ENCODE results near the gene KANSL3.
"Not testable (repeated sequence)": the region's sequence is repeated elsewhere in the genome, so short reads cannot be mapped to it uniquely, and the experiment has no call there.

The KANSL3 gene

DNA sequence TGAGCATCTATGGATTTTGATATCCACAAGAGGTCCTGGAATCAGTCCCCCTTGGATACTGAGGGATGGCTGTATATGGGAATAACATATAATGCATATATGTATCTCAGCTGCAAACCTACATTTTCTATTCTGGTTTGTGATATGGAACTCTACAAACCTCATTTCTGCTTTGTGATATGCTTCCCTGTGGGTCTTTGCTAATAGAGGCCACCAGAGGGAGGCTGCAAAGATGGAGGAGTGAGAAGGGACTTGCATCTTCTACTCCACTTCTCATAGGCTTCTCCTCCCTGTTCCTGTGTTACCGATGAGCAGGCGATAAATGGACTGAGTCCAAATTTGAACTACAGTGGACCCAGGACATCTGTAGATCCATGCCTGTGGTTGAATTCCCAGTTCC, 63.7 kb downstream of the KANSL3 start:
- peaks cover 0 to 4% (median 0%) of the 10 kb centered on the region in 5 donors for H3K36me3 ChIP-seq (ENCODE audit: control insufficient read depth in 5 of 5, insufficient read depth in 5 of 5, low read length in 5 of 5)
- no peak overlapping the region for H3K9ac ChIP-seq (ENCODE audit: low read length in 5 of 5)
- H3K4me1 ChIP-seq (ENCODE audit: control insufficient read depth in 5 of 5, insufficient read depth in 5 of 5, low read length in 5 of 5) = peaks cover 0 to 4% (median 0%) of the 10 kb centered on the region in 5 donors

DNA sequence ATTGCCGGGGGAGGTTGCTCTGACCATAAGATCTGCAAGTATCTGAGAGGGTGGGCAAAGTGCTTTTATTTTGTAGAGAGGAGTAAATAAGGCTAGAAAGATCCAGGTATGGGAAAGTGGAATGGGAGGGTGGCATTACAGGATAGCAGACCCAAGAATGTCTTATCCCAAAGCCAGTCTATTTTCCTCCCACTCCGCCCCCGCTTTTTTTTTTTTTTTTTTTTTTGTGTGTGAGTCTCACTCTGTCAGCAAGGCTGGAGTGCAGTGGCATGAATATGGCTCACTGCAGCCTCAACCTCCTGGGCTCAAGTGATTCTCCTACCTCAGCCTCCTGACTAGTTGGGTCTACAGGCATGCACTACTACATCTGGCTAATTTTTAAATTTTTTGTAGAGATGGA, 70.0 kb downstream of the KANSL3 start:
- H3K4me3 ChIP-seq (ENCODE audit: low read depth in 1 of 5, low read length in 5 of 5) = no peak overlapping the region
- no peaks in the 10 kb centered on the region for H3K27me3 ChIP-seq (ENCODE audit: control insufficient read depth in 5 of 5, insufficient read depth in 4 of 5, low read length in 5 of 5)
- H3K9ac ChIP-seq (ENCODE audit: low read length in 5 of 5) = no peak overlapping the region
- H3K36me3 ChIP-seq (ENCODE audit: control insufficient read depth in 5 of 5, insufficient read depth in 5 of 5, low read length in 5 of 5) = no peaks in the 10 kb centered on the region
- no peak overlapping the region for H3K27ac ChIP-seq (ENCODE audit: low read depth, low read length)
- H3K4me1 ChIP-seq (ENCODE audit: control insufficient read depth in 5 of 5, insufficient read depth in 5 of 5, low read length in 5 of 5) = no peaks in the 10 kb centered on the region
- H3K9me3 ChIP-seq (ENCODE audit: control insufficient read depth in 5 of 5, low read length in 5 of 5) = no peaks in the 10 kb centered on the region

More for the DNA sequence above, 63.7 kb downstream of the KANSL3 start:
- Histone ChIP-seq H3K4me3 (ENCODE audit: low read depth in 1 of 5, low read length in 5 of 5) (no peak overlapping the region), H3K9me3 (ENCODE audit: control insufficient read depth in 5 of 5, low read length in 5 of 5) (no peaks in the 10 kb centered on the region), H3K27me3 (ENCODE audit: control insufficient read depth in 5 of 5, insufficient read depth in 4 of 5, low read length in 5 of 5) (no peaks in the 10 kb centered on the region), H3K27ac (ENCODE audit: low read depth, low read length) (no peak overlapping the region)

DNA sequence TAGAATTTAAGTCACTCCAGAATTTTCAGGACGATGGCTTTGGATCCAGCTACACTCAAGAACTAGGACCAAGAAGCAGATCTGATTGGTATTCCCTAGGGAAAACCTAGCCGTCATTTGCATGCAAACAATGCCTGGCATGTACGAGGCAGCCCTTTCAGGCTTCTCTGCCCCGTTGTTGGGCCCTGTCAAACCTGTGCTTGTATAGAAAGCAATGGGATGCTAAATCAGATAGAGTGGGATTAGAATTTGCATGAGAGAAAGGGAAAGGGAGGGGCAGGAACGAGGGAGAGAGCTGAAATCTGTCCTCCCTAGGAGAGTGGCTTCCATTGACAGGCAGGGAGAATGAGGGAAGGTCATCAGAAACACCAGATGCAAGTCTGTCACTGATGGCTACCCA, 73.0 kb downstream of the KANSL3 start:
- H3K4me1 ChIP-seq (ENCODE audit: control insufficient read depth in 5 of 5, insufficient read depth in 5 of 5, low read length in 5 of 5) = no peaks in the 10 kb centered on the region
- no peak overlapping the region for H3K4me3 ChIP-seq (ENCODE audit: low read depth in 1 of 5, low read length in 5 of 5)
- H3K27ac ChIP-seq (ENCODE audit: low read depth, low read length) = no peak overlapping the region
- H3K36me3 ChIP-seq (ENCODE audit: control insufficient read depth in 5 of 5, insufficient read depth in 5 of 5, low read length in 5 of 5) = no peaks in the 10 kb centered on the region
- no peaks in the 10 kb centered on the region for H3K9me3 ChIP-seq (ENCODE audit: control insufficient read depth in 5 of 5, low read length in 5 of 5)
- H3K9ac ChIP-seq (ENCODE audit: low read length in 5 of 5) = no peak overlapping the region
- no peaks in the 10 kb centered on the region for H3K27me3 ChIP-seq (ENCODE audit: control insufficient read depth in 5 of 5, insufficient read depth in 4 of 5, low read length in 5 of 5)

DNA sequence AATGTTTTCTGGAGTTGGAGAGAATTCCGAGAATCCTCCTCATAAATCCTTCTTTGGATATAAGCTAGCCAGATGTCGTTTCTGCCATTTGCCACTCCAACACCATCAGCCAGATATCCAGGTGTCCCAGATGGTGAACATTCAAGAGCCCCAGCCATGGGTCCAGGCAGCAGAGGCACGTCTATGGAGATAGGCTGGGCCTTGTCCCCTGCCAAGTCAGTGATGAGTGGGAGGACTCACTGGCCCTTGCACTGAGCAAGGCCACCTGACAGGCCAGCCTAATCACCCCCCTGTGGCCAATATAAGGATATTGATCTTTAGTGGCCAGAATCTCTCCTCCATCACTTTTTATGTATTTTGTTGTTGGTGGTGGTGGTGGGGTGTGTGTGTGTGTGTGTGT, 73.5 kb downstream of the KANSL3 start:
- Histone ChIP-seq H3K36me3 (ENCODE audit: control insufficient read depth in 5 of 5, insufficient read depth in 5 of 5, low read length in 5 of 5) (no peaks in the 10 kb centered on the region), H3K4me1 (ENCODE audit: control insufficient read depth in 5 of 5, insufficient read depth in 5 of 5, low read length in 5 of 5) (no peaks in the 10 kb centered on the region), H3K9me3 (ENCODE audit: control insufficient read depth in 5 of 5, low read length in 5 of 5) (no peaks in the 10 kb centered on the region), H3K27ac (ENCODE audit: low read depth, low read length) (no peak overlapping the region), H3K9ac (ENCODE audit: low read length in 5 of 5) (no peak overlapping the region), H3K4me3 (ENCODE audit: low read depth in 1 of 5, low read length in 5 of 5) (no peak overlapping the region), H3K27me3 (ENCODE audit: control insufficient read depth in 5 of 5, insufficient read depth in 4 of 5, low read length in 5 of 5) (no peaks in the 10 kb centered on the region)

DNA sequence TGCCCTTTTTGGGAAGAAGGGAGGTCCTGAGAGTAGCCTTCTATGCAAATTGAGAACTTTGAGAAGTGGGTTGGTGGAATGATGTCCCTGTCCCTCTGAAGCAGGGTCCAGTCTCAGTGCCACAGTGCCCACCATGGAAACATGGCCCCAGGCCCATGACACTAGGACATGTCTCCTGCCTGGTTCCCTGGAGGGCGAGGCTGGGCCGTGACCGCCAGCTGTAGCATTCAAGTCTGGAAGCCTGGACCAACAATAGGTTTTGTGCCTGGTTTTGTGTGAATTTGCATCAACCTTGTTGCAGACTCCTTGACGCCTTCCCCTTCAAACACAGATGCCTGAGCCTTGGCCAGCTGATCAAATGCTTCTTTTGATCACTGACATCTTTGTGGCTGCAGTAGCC, 74.1 kb downstream of the KANSL3 start:
- no peaks in the 10 kb centered on the region for H3K36me3 ChIP-seq (ENCODE audit: control insufficient read depth in 5 of 5, insufficient read depth in 5 of 5, low read length in 5 of 5)
- no peak overlapping the region for H3K4me3 ChIP-seq (ENCODE audit: low read depth in 1 of 5, low read length in 5 of 5)
- no peaks in the 10 kb centered on the region for H3K4me1 ChIP-seq (ENCODE audit: control insufficient read depth in 5 of 5, insufficient read depth in 5 of 5, low read length in 5 of 5)
- no peak overlapping the region for H3K27ac ChIP-seq (ENCODE audit: low read depth, low read length)
- no peak overlapping the region for H3K9ac ChIP-seq (ENCODE audit: low read length in 5 of 5)
- H3K9me3 ChIP-seq (ENCODE audit: control insufficient read depth in 5 of 5, low read length in 5 of 5) = no peaks in the 10 kb centered on the region
- no peaks in the 10 kb centered on the region for H3K27me3 ChIP-seq (ENCODE audit: control insufficient read depth in 5 of 5, insufficient read depth in 4 of 5, low read length in 5 of 5)

DNA sequence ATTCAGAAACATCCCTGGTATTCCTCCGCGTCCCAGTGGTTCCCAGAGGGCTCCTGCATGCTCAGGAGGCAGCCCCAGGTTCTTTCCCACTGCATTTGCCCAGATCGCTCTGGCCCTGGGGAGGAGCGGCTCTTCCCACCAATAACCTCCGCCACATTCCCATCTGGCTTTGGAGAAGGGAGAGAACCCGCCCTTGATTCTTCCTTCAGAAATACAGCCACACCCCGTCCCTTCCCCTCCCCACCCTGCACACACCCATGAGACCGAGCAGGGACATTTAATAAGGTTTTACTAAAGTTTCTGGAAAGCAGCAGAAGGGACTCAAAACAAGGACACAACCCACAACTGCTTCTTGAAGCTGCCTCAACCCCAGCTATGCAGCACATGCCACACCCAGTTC, 79.6 kb downstream of the KANSL3 start:
- no peaks in the 10 kb centered on the region for H3K36me3 ChIP-seq (ENCODE audit: control insufficient read depth in 5 of 5, insufficient read depth in 5 of 5, low read length in 5 of 5)
- no peaks in the 10 kb centered on the region for H3K9me3 ChIP-seq (ENCODE audit: control insufficient read depth in 5 of 5, low read length in 5 of 5)
- no peak overlapping the region for H3K27ac ChIP-seq (ENCODE audit: low read depth, low read length)
- H3K4me1 ChIP-seq (ENCODE audit: control insufficient read depth in 5 of 5, insufficient read depth in 5 of 5, low read length in 5 of 5) = peaks cover 0 to 13% (median 9%) of the 10 kb centered on the region in 5 donors
- no peak overlapping the region for H3K9ac ChIP-seq (ENCODE audit: low read length in 5 of 5)
- H3K4me3 ChIP-seq (ENCODE audit: low read depth in 1 of 5, low read length in 5 of 5) = no peak overlapping the region
- H3K27me3 ChIP-seq (ENCODE audit: control insufficient read depth in 5 of 5, insufficient read depth in 4 of 5, low read length in 5 of 5) = no peaks in the 10 kb centered on the region

DNA sequence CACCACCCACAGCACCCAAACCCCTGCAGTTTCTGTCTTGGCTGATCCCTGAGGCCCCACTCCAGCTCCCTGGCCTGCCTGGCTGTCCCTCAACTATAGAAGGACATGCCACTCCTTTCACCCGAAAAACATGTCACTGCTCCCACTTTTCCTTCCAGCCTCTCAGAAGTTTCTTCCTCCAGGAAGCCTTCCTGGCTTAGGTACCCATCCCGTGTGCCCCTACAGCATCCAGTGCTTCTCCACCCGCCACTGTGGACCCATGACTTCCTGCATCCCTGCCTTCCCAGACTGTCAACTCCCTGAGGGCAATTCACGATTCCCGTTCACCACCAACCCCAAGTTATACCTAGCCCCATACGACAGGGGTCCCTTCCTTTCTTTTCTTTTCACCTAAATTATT, 80.1 kb downstream of the KANSL3 start:
- Histone ChIP-seq H3K4me1 (ENCODE audit: control insufficient read depth in 5 of 5, insufficient read depth in 5 of 5, low read length in 5 of 5) (peaks cover 0 to 13% (median 9%) of the 10 kb centered on the region in 5 donors), H3K9me3 (ENCODE audit: control insufficient read depth in 5 of 5, low read length in 5 of 5) (no peaks in the 10 kb centered on the region), H3K27ac (ENCODE audit: low read depth, low read length) (no peak overlapping the region), H3K9ac (ENCODE audit: low read length in 5 of 5) (no peak overlapping the region), H3K4me3 (ENCODE audit: low read depth in 1 of 5, low read length in 5 of 5) (no peak overlapping the region), H3K27me3 (ENCODE audit: control insufficient read depth in 5 of 5, insufficient read depth in 4 of 5, low read length in 5 of 5) (no peaks in the 10 kb centered on the region), H3K36me3 (ENCODE audit: control insufficient read depth in 5 of 5, insufficient read depth in 5 of 5, low read length in 5 of 5) (peaks cover 0 to 2% (median 0%) of the 10 kb centered on the region in 5 donors)

DNA sequence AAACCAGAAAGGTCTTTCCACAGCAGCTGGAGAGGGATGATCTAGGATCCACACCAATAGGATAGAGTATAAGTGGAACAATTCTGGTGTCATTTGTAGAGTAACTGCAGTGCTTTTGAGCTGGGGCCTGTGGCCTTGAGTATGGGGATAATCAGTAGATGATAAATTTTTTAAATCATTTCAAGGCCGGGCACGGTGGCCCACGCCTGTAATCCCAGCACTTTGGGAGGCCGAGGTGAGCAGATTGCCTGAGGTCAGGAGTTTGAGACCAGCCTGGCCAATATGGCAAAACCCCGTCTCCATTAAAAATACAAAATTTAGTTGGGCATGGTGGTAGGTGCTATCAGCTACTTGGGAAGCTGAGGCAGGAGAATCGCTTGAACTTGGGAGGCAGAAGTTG, 80.7 kb downstream of the KANSL3 start:
- not testable (repeated sequence) for H3K4me3 ChIP-seq (ENCODE audit: low read depth in 1 of 5, low read length in 5 of 5); H3K27ac ChIP-seq (ENCODE audit: low read depth, low read length); H3K36me3 ChIP-seq (ENCODE audit: control insufficient read depth in 5 of 5, insufficient read depth in 5 of 5, low read length in 5 of 5); H3K27me3 ChIP-seq (ENCODE audit: control insufficient read depth in 5 of 5, insufficient read depth in 4 of 5, low read length in 5 of 5); H3K9ac ChIP-seq (ENCODE audit: low read length in 5 of 5); H3K9me3 ChIP-seq (ENCODE audit: control insufficient read depth in 5 of 5, low read length in 5 of 5)
- peaks cover 0 to 13% (median 9%) of the 10 kb centered on the region in 5 donors for H3K4me1 ChIP-seq (ENCODE audit: control insufficient read depth in 5 of 5, insufficient read depth in 5 of 5, low read length in 5 of 5)

DNA sequence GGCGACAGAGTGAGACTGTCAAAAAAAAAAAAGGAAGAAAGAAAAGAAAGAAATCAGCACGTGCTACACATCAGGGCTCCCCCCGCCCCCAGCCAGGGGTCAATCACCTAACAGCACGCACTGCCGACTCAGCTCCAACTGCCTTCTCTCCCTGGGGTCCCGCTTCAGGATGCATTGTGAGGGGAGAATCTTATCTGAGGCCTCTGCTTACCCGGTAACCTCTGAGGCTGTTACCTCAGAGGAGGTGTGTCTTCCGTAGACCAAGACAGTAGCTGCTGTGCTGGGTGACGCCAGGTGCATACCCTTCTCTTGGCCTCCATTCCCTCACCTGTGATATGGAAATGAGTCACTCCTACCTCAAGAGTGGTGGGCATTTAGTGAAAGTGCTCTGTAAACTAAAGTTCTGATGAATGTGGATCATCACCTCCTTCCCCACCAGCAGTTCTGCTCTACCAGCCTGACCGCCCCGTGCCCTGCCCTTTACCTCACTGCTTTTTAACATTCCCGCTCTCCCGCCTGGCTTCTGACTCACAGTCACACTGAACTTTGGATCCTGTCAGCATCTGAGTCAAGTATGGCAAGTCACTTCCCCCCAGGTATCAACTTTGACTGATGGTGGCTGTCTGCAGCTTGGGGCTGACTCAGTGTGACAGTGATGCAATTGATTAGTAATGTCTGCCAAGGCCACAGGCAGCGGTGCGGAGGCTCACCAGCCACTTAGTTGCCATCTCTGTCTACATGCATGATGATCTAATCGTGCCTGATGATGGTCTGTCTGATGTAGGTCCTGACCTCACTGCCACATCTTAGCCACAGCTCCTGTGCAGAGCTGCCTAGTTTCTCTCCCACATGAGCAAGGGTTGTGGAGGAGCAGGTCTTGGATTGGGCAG, 81.4 kb downstream of the KANSL3 start:
- H3K27ac ChIP-seq (ENCODE audit: low read depth, low read length) = no peak overlapping the region
- peaks cover 0 to 16% (median 6%) of the 10 kb centered on the region in 5 donors for H3K36me3 ChIP-seq (ENCODE audit: control insufficient read depth in 5 of 5, insufficient read depth in 5 of 5, low read length in 5 of 5)
- H3K27me3 ChIP-seq (ENCODE audit: control insufficient read depth in 5 of 5, insufficient read depth in 4 of 5, low read length in 5 of 5) = no peaks in the 10 kb centered on the region
- no peak overlapping the region for H3K9ac ChIP-seq (ENCODE audit: low read length in 5 of 5)
- no peaks in the 10 kb centered on the region for H3K9me3 ChIP-seq (ENCODE audit: control insufficient read depth in 5 of 5, low read length in 5 of 5)
- H3K4me3 ChIP-seq (ENCODE audit: low read depth in 1 of 5, low read length in 5 of 5) = no peak overlapping the region
- H3K4me1 ChIP-seq (ENCODE audit: control insufficient read depth in 5 of 5, insufficient read depth in 5 of 5, low read length in 5 of 5) = peaks cover 0 to 13% (median 9%) of the 10 kb centered on the region in 5 donors

DNA sequence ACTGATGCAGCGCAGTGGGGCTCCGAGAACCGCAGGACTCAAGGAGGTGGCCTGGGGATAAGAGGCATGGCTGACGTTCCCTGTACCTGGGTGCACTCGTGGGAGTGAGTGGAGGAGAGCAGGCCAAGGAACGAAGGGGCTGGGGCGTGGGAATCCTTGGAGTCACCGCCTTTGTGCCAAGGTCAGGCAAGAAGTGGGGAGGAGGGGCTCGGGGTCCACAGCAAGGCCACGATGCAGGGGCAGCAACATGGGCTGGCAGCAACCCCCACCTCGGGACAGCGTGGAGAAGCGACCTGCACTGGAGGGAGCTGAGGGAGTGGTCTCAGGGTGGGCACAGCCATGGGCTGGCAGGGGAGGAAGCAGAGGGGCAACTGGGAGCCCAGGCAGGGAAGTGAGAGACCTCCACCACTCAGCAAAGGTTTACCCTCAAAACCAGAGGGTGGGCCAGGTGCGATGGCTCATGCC, 82.9 kb downstream of the KANSL3 start:
- Histone ChIP-seq H3K4me3 (ENCODE audit: low read depth in 1 of 5, low read length in 5 of 5) (no peak overlapping the region), H3K27ac (ENCODE audit: low read depth, low read length) (no peak overlapping the region), H3K27me3 (ENCODE audit: control insufficient read depth in 5 of 5, insufficient read depth in 4 of 5, low read length in 5 of 5) (no peaks in the 10 kb centered on the region), H3K9ac (ENCODE audit: low read length in 5 of 5) (no peak overlapping the region), H3K4me1 (ENCODE audit: control insufficient read depth in 5 of 5, insufficient read depth in 5 of 5, low read length in 5 of 5) (peaks cover 0 to 13% (median 9%) of the 10 kb centered on the region in 5 donors), H3K36me3 (ENCODE audit: control insufficient read depth in 5 of 5, insufficient read depth in 5 of 5, low read length in 5 of 5) (peaks cover 0 to 31% (median 21%) of the 10 kb centered on the region in 5 donors), H3K9me3 (ENCODE audit: control insufficient read depth in 5 of 5, low read length in 5 of 5) (no peaks in the 10 kb centered on the region)
